Measurements from ENCODE around the gene P3H4. TPM values are rescaled to one million over a fixed set of nuclear protein-coding genes. Genes with fewer than 3 reads are reported as not detected.
A peak's percentile ranks its signal among the peaks of the same experiment; 100 is the strongest.
"Not testable (repeated sequence)": the region's sequence is repeated elsewhere in the genome, so short reads cannot be mapped to it uniquely, and the experiment has no call there.

Gene P3H4
- total RNA-seq, 5 donors from 2014 or later (not counting 1 experiment from before 2014, with no cell fraction given), result 2.9 to 11.0 (median 7.7) TPM

- Histone ChIP-seq H3K27ac (ENCODE audit: low read length) (no peak overlapping the region), H3K27me3 (replicated peaks in 1 of 2; ENCODE audit: control insufficient read depth in 2 of 2, extremely low read depth in 1 of 2, insufficient read depth in 2 of 2, low read length in 1 of 2) (no peaks in the 10 kb centered on the region), H3K4me3 (ENCODE audit: control insufficient read depth in 1 of 2, extremely low read depth in 1 of 2, low read length in 1 of 2) (peak overlapping the region; percentile 64 to 68), H3K9me3 (no peaks in the 10 kb centered on the region), H3K4me1 (ENCODE audit: control insufficient read depth in 1 of 2, extremely low read depth in 1 of 2, insufficient read depth in 2 of 2, low read length in 2 of 2) (peaks cover 3 to 16% of the 10 kb centered on the region in 2 experiments), H3K36me3 (ENCODE audit: control insufficient read depth in 2 of 2, extremely low read depth in 1 of 2, insufficient read depth in 1 of 2, low read length in 1 of 2) (peaks cover 6 to 15% of the 10 kb centered on the region in 2 donors)
- Mint-ChIP-seq H3K4me3 (peak overlapping the region; percentile 75 to 84 (median 81)), H3K4me1 (peaks cover 11 to 21% (median 21%) of the 10 kb centered on the region in 3 donors), H3K27me3 (peaks cover 0 to 3% of the 10 kb centered on the region in 2 donors), H3K9me3 (no peaks in the 10 kb centered on the region), H3K27ac (peak overlapping the region in 1 of 2 donors; percentile 79), H3K36me3 (peaks cover 10% of the 10 kb centered on the region)
- DNase-seq (no peak), ATAC-seq (replicated peaks in 1 of 4) (peak in 2 of 4 experiments; percentile 8 to 20)
- POLR2A ChIA-PET, result interaction anchor here in 1 of 2 donors (0.5 kb wide), 1 partner anchor 9 kb away, joined by 12 read pairs; no protein-coding TSS in a partner anchor
- 13% methylated on average over 6 of the region's 13 CpGs for WGBS (ENCODE audit: insufficient coverage)
- CTCF ChIA-PET, result interaction anchor here (0.6 to 1.2 kb wide), 3 partner anchors 25 to 172 kb away, joined by 3 to 8 read pairs (median 3); no protein-coding TSS in a partner anchor
These were observed 23.6 kb upstream of the P3H4 start for GRCh38 chr17:41835214-41835799.

GRCh38 chr17:41829961-41830360 lies 18.2 kb upstream of the P3H4 start:
- peaks cover 13 to 32% of the 10 kb centered on the region in 2 donors for H3K36me3 ChIP-seq (ENCODE audit: control insufficient read depth in 2 of 2, extremely low read depth in 1 of 2, insufficient read depth in 1 of 2, low read length in 1 of 2)
- 78% methylated on average over 8 of the region's 10 CpGs for WGBS (ENCODE audit: insufficient coverage)
- H3K4me1 Mint-ChIP-seq; DNase-seq; ATAC-seq (replicated peaks in 1 of 4); H3K4me3 Mint-ChIP-seq; H3K9me3 Mint-ChIP-seq; H3K4me1 ChIP-seq (ENCODE audit: control insufficient read depth in 1 of 2, extremely low read depth in 1 of 2, insufficient read depth in 2 of 2, low read length in 2 of 2); H3K27me3 Mint-ChIP-seq; H3K4me3 ChIP-seq (ENCODE audit: control insufficient read depth in 1 of 2, extremely low read depth in 1 of 2, low read length in 1 of 2); CTCF ChIA-PET; H3K27ac ChIP-seq (ENCODE audit: low read length); POLR2A ChIA-PET; H3K27ac Mint-ChIP-seq; H3K9me3 ChIP-seq; H3K27me3 ChIP-seq (replicated peaks in 1 of 2; ENCODE audit: control insufficient read depth in 2 of 2, extremely low read depth in 1 of 2, insufficient read depth in 2 of 2, low read length in 1 of 2): not testable (repeated sequence)
- peaks cover 21% of the 10 kb centered on the region for H3K36me3 Mint-ChIP-seq

GRCh38 chr17:41825175-41825845 lies 13.6 kb upstream of the P3H4 start:
- H3K9me3 ChIP-seq, result no peaks in the 10 kb centered on the region
- DNase-seq (no peak), ATAC-seq (replicated peaks in 1 of 4) (no peak)
- H3K4me1 Mint-ChIP-seq, result no peaks in the 10 kb centered on the region
- no peak overlapping the region for H3K4me3 Mint-ChIP-seq
- H3K27ac Mint-ChIP-seq, result no peak overlapping the region
- no peaks in the 10 kb centered on the region for H3K27me3 ChIP-seq (replicated peaks in 1 of 2; ENCODE audit: control insufficient read depth in 2 of 2, extremely low read depth in 1 of 2, insufficient read depth in 2 of 2, low read length in 1 of 2)
- WGBS (ENCODE audit: insufficient coverage), result 99% methylated on average over 15 of the region's 19 CpGs
- CTCF ChIA-PET, result interaction anchor here in 1 of 2 donors (0.6 kb wide), 1 partner anchor 37 kb away, joined by 3 read pairs; no protein-coding TSS in a partner anchor
- no peaks in the 10 kb centered on the region for H3K9me3 Mint-ChIP-seq
- H3K27ac ChIP-seq (ENCODE audit: low read length), result no peak overlapping the region
- H3K4me3 ChIP-seq (ENCODE audit: control insufficient read depth in 1 of 2, extremely low read depth in 1 of 2, low read length in 1 of 2), result no peak overlapping the region
- H3K4me1 ChIP-seq (ENCODE audit: control insufficient read depth in 1 of 2, extremely low read depth in 1 of 2, insufficient read depth in 2 of 2, low read length in 2 of 2), result no peaks in the 10 kb centered on the region
- peaks cover 0 to 2% of the 10 kb centered on the region in 2 donors for H3K27me3 Mint-ChIP-seq
- POLR2A ChIA-PET, result no interaction called here
- H3K36me3 ChIP-seq (ENCODE audit: control insufficient read depth in 2 of 2, extremely low read depth in 1 of 2, insufficient read depth in 1 of 2, low read length in 1 of 2), result peaks cover 8 to 19% of the 10 kb centered on the region in 2 donors
- peaks cover 12% of the 10 kb centered on the region for H3K36me3 Mint-ChIP-seq

GRCh38 chr17:41824086-41824485 lies 12.3 kb upstream of the P3H4 start:
- Mint-ChIP-seq H3K4me1 (no peaks in the 10 kb centered on the region), H3K27ac (no peak overlapping the region), H3K4me3 (no peak overlapping the region), H3K27me3 (peaks cover 0 to 2% of the 10 kb centered on the region in 2 donors), H3K36me3 (peaks cover 5% of the 10 kb centered on the region), H3K9me3 (no peaks in the 10 kb centered on the region)
- H3K9me3 ChIP-seq, result no peaks in the 10 kb centered on the region
- 77% methylated on average over 5 of the region's 7 CpGs for WGBS (ENCODE audit: insufficient coverage)
- H3K36me3 ChIP-seq (ENCODE audit: control insufficient read depth in 2 of 2, extremely low read depth in 1 of 2, insufficient read depth in 1 of 2, low read length in 1 of 2), result peaks cover 0 to 14% of the 10 kb centered on the region in 2 donors
- H3K4me1 ChIP-seq (ENCODE audit: control insufficient read depth in 1 of 2, extremely low read depth in 1 of 2, insufficient read depth in 2 of 2, low read length in 2 of 2), result no peaks in the 10 kb centered on the region
- ChIA-PET CTCF (no interaction called here), POLR2A (no interaction called here)
- H3K27ac ChIP-seq (ENCODE audit: low read length), result no peak overlapping the region
- DNase-seq (no peak), ATAC-seq (replicated peaks in 1 of 4) (no peak)
- peaks cover 0 to 8% of the 10 kb centered on the region in 2 experiments for H3K27me3 ChIP-seq (replicated peaks in 1 of 2; ENCODE audit: control insufficient read depth in 2 of 2, extremely low read depth in 1 of 2, insufficient read depth in 2 of 2, low read length in 1 of 2)
- H3K4me3 ChIP-seq (ENCODE audit: control insufficient read depth in 1 of 2, extremely low read depth in 1 of 2, low read length in 1 of 2), result no peak overlapping the region

- Mint-ChIP-seq H3K27me3 (peaks cover 0 to 2% of the 10 kb centered on the region in 2 donors), H3K36me3 (peaks cover under 1% of the 10 kb centered on the region), H3K9me3 (no peaks in the 10 kb centered on the region), H3K4me3 (no peak overlapping the region), H3K4me1 (no peaks in the 10 kb centered on the region), H3K27ac (no peak overlapping the region)
- POLR2A ChIA-PET, result no interaction called here
- Histone ChIP-seq H3K4me1 (ENCODE audit: control insufficient read depth in 1 of 2, extremely low read depth in 1 of 2, insufficient read depth in 2 of 2, low read length in 2 of 2) (no peaks in the 10 kb centered on the region), H3K9me3 (no peaks in the 10 kb centered on the region), H3K27me3 (replicated peaks in 1 of 2; ENCODE audit: control insufficient read depth in 2 of 2, extremely low read depth in 1 of 2, insufficient read depth in 2 of 2, low read length in 1 of 2) (peaks cover 0 to 11% of the 10 kb centered on the region in 2 experiments), H3K27ac (ENCODE audit: low read length) (no peak overlapping the region), H3K4me3 (ENCODE audit: control insufficient read depth in 1 of 2, extremely low read depth in 1 of 2, low read length in 1 of 2) (no peak overlapping the region), H3K36me3 (ENCODE audit: control insufficient read depth in 2 of 2, extremely low read depth in 1 of 2, insufficient read depth in 1 of 2, low read length in 1 of 2) (peaks cover 0 to 12% of the 10 kb centered on the region in 2 donors)
- 92% methylated on average over 6 of the region's 7 CpGs for WGBS (ENCODE audit: insufficient coverage)
- ATAC-seq (replicated peaks in 1 of 4) (no peak), DNase-seq (no peak)
- CTCF ChIA-PET, result no interaction called here
These were observed 11.8 kb upstream of the P3H4 start for GRCh38 chr17:41823580-41823979.

- H3K27ac ChIP-seq (ENCODE audit: low read length), result no peak overlapping the region
- Mint-ChIP-seq H3K36me3 (no peaks in the 10 kb centered on the region), H3K27ac (no peak overlapping the region), H3K4me3 (no peak overlapping the region), H3K27me3 (peaks cover 0 to 2% of the 10 kb centered on the region in 2 donors), H3K4me1 (no peaks in the 10 kb centered on the region), H3K9me3 (no peaks in the 10 kb centered on the region)
- H3K36me3 ChIP-seq (ENCODE audit: control insufficient read depth in 2 of 2, extremely low read depth in 1 of 2, insufficient read depth in 1 of 2, low read length in 1 of 2), result peaks cover 0 to 12% of the 10 kb centered on the region in 2 donors
- no peaks in the 10 kb centered on the region for H3K4me1 ChIP-seq (ENCODE audit: control insufficient read depth in 1 of 2, extremely low read depth in 1 of 2, insufficient read depth in 2 of 2, low read length in 2 of 2)
- POLR2A ChIA-PET, result no interaction called here
- ATAC-seq (replicated peaks in 1 of 4), result no peak
- no peaks in the 10 kb centered on the region for H3K9me3 ChIP-seq
- CTCF ChIA-PET, result interaction anchor here in 1 of 2 donors (0.6 kb wide), 1 partner anchor 706 kb away, joined by 3 read pairs; no protein-coding TSS in a partner anchor
- no peak for DNase-seq
- H3K27me3 ChIP-seq (replicated peaks in 1 of 2; ENCODE audit: control insufficient read depth in 2 of 2, extremely low read depth in 1 of 2, insufficient read depth in 2 of 2, low read length in 1 of 2), result peaks cover 0 to 12% of the 10 kb centered on the region in 2 experiments
- H3K4me3 ChIP-seq (ENCODE audit: control insufficient read depth in 1 of 2, extremely low read depth in 1 of 2, low read length in 1 of 2), result no peak overlapping the region
- WGBS (ENCODE audit: insufficient coverage), result no CpG with 5 or more reads among the region's 1 CpG
These were observed 11.4 kb upstream of the P3H4 start for GRCh38 chr17:41823141-41823524.

Data from T-cell (primary cell).